PC-3 (cell line): ENCODE results near the gene SAMD11. TPM values are rescaled to one million over a fixed set of nuclear protein-coding genes. Genes with fewer than 3 reads are reported as not detected.
"Not testable (repeated sequence)": the region's sequence is repeated elsewhere in the genome, so short reads cannot be mapped to it uniquely, and the experiment has no call there.

Experiments
- ATAC-seq: fragments of 200-7000 bp; cut with Tn5 transposase; 2 replicates; pipeline ENCODE4 v1.9.1; 2020; ENCODE audit warnings: mild to moderate bottlenecking, moderate library complexity
- Bru-seq: library from RNA; stranded (reverse); fragments of 400-500 nt; gene quantifications from one replicate; lab custom pipeline; 2021; lab: Mats Ljungman, UMichigan
- BruChase-seq, 2 experiments: library from RNA; stranded (reverse); fragments of 400-500 nt; gene quantifications; one replicate each; lab custom pipeline; 2021; lab: Mats Ljungman, UMichigan
- BruUV-seq: library from RNA; stranded (reverse); fragments of 400-500 nt; replicated peaks from 2 replicates; lab custom pipeline; 2021; lab: Mats Ljungman, UMichigan
- CTCF ChIA-PET: fragments of 300-600 bp; sonication (Branson Sonifier 250); formaldehyde crosslinking; loops from one replicate; lab custom pipeline; 2022; ENCODE audit warnings: antibody characterized with exemption; lab: Charles Lee
- POLR2A ChIA-PET: fragments of 300-600 bp; sonication (Branson Sonifier 250); formaldehyde crosslinking; loops from one replicate; lab custom pipeline; 2022; ENCODE audit warnings: antibody characterized with exemption; ENCODE audit not compliant: unreplicated experiment; lab: Charles Lee
- DNase-seq: peaks from one replicate; pipeline ENCODE4 v3.0.0-alpha.2; 2015
- H2AFZ ChIP-seq: fragments of 300-600 bp; sonication (generic); 2 replicates; pipeline ENCODE4 v1.6.0; 2016; ENCODE audit warnings: antibody characterized with exemption, low read length
- H3F3A ChIP-seq: fragments of 300-600 bp; sonication (generic); one replicate; pipeline ENCODE4 v1.6.0; 2017; ENCODE audit warnings: antibody characterized with exemption, low read length, control low read depth, mild to moderate bottlenecking; ENCODE audit not compliant: unreplicated experiment
- H3K27ac ChIP-seq: fragments of 300-600 bp; sonication (generic); 2 replicates; pipeline ENCODE4 v1.5.1; 2016; ENCODE audit warnings: mild to moderate bottlenecking, low read length
- H3K27me3 ChIP-seq: fragments of 300-600 bp; sonication (generic); 2 replicates; pipeline ENCODE4 v1.6.1; 2016; ENCODE audit warnings: low read length, mixed read lengths
- H3K36me3 ChIP-seq: fragments of 300-600 bp; sonication (generic); 2 replicates; pipeline ENCODE4 v1.6.1; 2016; ENCODE audit warnings: low read depth, mixed run types, low read length, mixed read lengths
- H3K4me1 ChIP-seq: fragments of 300-600 bp; sonication (generic); 2 replicates; pipeline ENCODE4 v1.5.1; 2016; ENCODE audit warnings: low read length; ENCODE audit not compliant: insufficient read depth
- H3K4me2 ChIP-seq: fragments of 300-600 bp; sonication (generic); 2 replicates; pipeline ENCODE4 v1.6.0; 2016; ENCODE audit warnings: low read length
- H3K4me3 ChIP-seq: fragments of 300-600 bp; sonication (generic); 2 replicates; pipeline ENCODE4 v1.5.1; 2016; ENCODE audit warnings: mild to moderate bottlenecking, low read length, mixed read lengths
- H3K79me2 ChIP-seq: fragments of 300-600 bp; sonication (generic); 2 replicates; pipeline ENCODE4 v1.6.1; 2017; ENCODE audit warnings: low read length, mixed read lengths
- H3K9ac ChIP-seq: fragments of 300-600 bp; sonication (generic); 2 replicates; pipeline ENCODE4 v1.6.0; 2016; ENCODE audit warnings: mild to moderate bottlenecking, low read length
- H3K9me2 ChIP-seq: fragments of 300-600 bp; sonication (generic); replicated peaks from 2 replicates; pipeline ENCODE4 v1.6.1; 2016; ENCODE audit warnings: mixed run types, low read length, mixed read lengths
- H3K9me3 ChIP-seq: fragments of 300-600 bp; sonication (generic); 2 replicates; pipeline ENCODE4 v1.6.1; 2016; ENCODE audit warnings: low read length, mixed read lengths
- H4K20me1 ChIP-seq: fragments of 300-600 bp; sonication (generic); 2 replicates; pipeline ENCODE4 v1.6.1; 2016; ENCODE audit warnings: low read length, mixed read lengths
- intact Hi-C: fragments of 100-400 bp; cut with micrococcal nuclease; formaldehyde crosslinking; loops from 2 replicates; pipeline ENCODE4 v1.9.0; 2023
- long read RNA-seq: library from polyadenylated mRNA; unstranded; transcript quantifications from one replicate; pipeline ENCODE4 v2.0.0, GENCODE V29; 2021; ENCODE audit not compliant: unreplicated experiment
- total RNA-seq: library from RNA; depleted of rRNA; stranded (reverse); fragments of >200 nt; gene quantifications from 2 replicates; pipeline ENCODE4 v1.2.3, GENCODE V29; 2014; rRNA removed
- TF ChIP-seq, protein P1 (sequence below): fragments of 300-600 bp; sonication (generic); conservative IDR thresholded peaks from 2 replicates; pipeline ENCODE4 v1.5.1; 2017; ENCODE audit warnings: antibody characterized with exemption, low read depth, mild to moderate bottlenecking, low read length

The SAMD11 gene, protein sequence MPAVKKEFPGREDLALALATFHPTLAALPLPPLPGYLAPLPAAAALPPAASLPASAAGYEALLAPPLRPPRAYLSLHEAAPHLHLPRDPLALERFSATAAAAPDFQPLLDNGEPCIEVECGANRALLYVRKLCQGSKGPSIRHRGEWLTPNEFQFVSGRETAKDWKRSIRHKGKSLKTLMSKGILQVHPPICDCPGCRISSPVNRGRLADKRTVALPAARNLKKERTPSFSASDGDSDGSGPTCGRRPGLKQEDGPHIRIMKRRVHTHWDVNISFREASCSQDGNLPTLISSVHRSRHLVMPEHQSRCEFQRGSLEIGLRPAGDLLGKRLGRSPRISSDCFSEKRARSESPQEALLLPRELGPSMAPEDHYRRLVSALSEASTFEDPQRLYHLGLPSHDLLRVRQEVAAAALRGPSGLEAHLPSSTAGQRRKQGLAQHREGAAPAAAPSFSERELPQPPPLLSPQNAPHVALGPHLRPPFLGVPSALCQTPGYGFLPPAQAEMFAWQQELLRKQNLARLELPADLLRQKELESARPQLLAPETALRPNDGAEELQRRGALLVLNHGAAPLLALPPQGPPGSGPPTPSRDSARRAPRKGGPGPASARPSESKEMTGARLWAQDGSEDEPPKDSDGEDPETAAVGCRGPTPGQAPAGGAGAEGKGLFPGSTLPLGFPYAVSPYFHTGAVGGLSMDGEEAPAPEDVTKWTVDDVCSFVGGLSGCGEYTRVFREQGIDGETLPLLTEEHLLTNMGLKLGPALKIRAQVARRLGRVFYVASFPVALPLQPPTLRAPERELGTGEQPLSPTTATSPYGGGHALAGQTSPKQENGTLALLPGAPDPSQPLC
- total RNA-seq (2.7 and 5.8 TPM in 2 replicates), Bru-seq, nascent RNA (percentile 16 among the genes with signal in this experiment), BruChase-seq, experiment 1, labeled RNA remaining after a 6-hour chase (percentile 4 among the genes with signal in this experiment), BruChase-seq, experiment 2, labeled RNA remaining after a 2-hour chase (not detected)
- long read RNA-seq = 0 reads

DNA sequence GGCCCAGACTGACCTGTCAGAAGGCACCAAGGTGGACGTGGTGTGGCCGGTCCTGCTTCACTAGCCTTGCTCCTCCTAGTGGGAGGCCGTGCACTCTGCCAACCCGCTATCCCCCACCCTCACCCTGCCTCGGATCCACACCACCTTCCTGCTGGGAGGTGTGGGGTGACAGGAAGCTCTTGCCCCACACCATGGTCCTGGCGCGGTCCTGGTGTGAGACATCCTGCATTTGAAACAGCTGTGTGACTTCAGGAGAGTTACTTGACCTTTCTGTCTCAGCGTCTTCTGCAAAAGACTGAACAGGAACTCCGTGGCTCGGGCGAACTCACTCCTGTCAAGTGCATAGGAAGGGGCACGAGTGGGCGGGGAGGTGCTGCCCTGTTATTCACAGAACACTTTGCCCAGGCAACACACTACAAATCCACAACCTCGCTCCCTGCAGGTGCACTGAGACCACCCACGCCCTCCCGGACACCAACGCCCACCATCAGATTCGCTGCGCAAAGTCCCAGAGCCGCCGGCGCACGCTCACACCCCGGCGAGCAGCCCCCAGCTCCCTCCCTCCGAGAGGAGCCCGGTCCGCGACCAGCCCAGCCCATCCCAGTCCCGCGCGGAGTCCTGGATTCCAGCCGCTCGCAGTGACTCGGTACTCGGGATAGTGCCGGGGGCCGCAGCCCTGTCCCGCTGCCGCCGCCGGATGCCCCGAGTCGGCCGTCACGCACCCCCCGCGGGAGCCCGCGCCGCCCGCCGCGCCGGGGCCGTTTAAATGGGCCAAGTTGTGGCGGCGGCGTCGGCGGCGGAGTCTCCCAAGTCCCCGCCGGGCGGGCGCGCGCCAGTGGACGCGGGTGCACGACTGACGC is at the start of gene SAMD11:
TSS of gene SAMD11 (plus strand) at position 793 of the 860 bp plus-strand sequence. CDS start 509 bp downstream, outside the sequence.
- intact Hi-C loops = no loop called here
- no peak within 1 kb of the TSS for H3K27ac ChIP-seq

GRCh38 chr1:876428-877208 is 47.1 kb upstream of the SAMD11 start:
- BruUV-seq, H3K9me3 ChIP-seq, H3K9me2 ChIP-seq, CTCF ChIA-PET, H3K36me3 ChIP-seq, intact Hi-C loops, H3K79me2 ChIP-seq, H3K4me3 ChIP-seq, DNase-seq, H3K27ac ChIP-seq, H3K4me1 ChIP-seq, H4K20me1 ChIP-seq, ATAC-seq, H2AFZ ChIP-seq, H3K4me2 ChIP-seq, POLR2A ChIA-PET, H3F3A ChIP-seq, H3K9ac ChIP-seq: not testable (repeated sequence)
- peaks cover 14% of the 10 kb centered on the region for H3K27me3 ChIP-seq

More for the DNA sequence above, at the start of gene SAMD11:
- ATAC-seq (peak; percentile 40), DNase-seq (peak; percentile 81)
- no peaks in the 10 kb centered on the region for H3K9me2 ChIP-seq
- peaks cover 10% of the 10 kb centered on the region for H3K4me1 ChIP-seq
- no peaks in the 10 kb centered on the region for H3K79me2 ChIP-seq
- peaks cover 81% of the 10 kb centered on the region for H3K27me3 ChIP-seq
- H3K36me3 ChIP-seq = no peaks in the 10 kb centered on the region
- H3K9me3 ChIP-seq = no peaks in the 10 kb centered on the region
- H3K9ac ChIP-seq = no peak within 1 kb of the TSS
- BruUV-seq = no TSS peak
- H4K20me1 ChIP-seq = no peaks in the 10 kb centered on the region
- H2AFZ ChIP-seq = peak within 1 kb of the TSS; percentile 61
- POLR2A ChIA-PET = no interaction called here
- peak within 1 kb of the TSS; percentile 85 for H3K4me2 ChIP-seq
- CTCF ChIA-PET = no interaction called here
- TF ChIP-seq, protein P1, sequence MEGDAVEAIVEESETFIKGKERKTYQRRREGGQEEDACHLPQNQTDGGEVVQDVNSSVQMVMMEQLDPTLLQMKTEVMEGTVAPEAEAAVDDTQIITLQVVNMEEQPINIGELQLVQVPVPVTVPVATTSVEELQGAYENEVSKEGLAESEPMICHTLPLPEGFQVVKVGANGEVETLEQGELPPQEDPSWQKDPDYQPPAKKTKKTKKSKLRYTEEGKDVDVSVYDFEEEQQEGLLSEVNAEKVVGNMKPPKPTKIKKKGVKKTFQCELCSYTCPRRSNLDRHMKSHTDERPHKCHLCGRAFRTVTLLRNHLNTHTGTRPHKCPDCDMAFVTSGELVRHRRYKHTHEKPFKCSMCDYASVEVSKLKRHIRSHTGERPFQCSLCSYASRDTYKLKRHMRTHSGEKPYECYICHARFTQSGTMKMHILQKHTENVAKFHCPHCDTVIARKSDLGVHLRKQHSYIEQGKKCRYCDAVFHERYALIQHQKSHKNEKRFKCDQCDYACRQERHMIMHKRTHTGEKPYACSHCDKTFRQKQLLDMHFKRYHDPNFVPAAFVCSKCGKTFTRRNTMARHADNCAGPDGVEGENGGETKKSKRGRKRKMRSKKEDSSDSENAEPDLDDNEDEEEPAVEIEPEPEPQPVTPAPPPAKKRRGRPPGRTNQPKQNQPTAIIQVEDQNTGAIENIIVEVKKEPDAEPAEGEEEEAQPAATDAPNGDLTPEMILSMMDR = no peak
- H3F3A ChIP-seq = no peaks in the 10 kb centered on the region
- peak within 1 kb of the TSS; percentile 57 for H3K4me3 ChIP-seq

GRCh38 chr1:877209-877986 is 46.3 kb upstream of the SAMD11 start:
- H3K27ac ChIP-seq, CTCF ChIA-PET, H4K20me1 ChIP-seq, POLR2A ChIA-PET, H3K4me1 ChIP-seq, H3K9me2 ChIP-seq, DNase-seq, H3K4me2 ChIP-seq, ATAC-seq, H3K4me3 ChIP-seq, H3K79me2 ChIP-seq, intact Hi-C loops, H3K9me3 ChIP-seq, H2AFZ ChIP-seq, H3F3A ChIP-seq, H3K9ac ChIP-seq, H3K36me3 ChIP-seq, BruUV-seq: not testable (repeated sequence)
- peaks cover 22% of the 10 kb centered on the region for H3K27me3 ChIP-seq

DNA sequence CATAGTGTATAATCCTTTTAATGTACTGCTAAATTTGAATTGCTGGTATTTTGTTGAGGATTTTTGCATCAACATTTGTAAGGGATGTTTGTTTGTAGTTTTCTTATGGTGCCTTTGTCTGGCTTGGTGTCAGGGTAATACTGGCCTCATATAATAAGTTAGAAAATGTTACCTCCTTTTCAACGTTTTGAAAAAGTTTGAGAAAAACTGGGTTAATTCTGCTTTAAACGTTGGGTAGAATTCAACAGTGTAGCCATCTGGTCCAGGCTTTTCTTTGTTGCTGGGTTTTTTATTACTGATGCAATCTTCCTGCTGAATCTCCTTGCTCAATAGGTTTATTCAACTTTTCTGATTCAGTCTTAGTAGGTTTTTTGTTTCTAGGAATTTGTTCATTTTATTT is 43.2 kb upstream of the SAMD11 start:
- H3K9me2 ChIP-seq, H2AFZ ChIP-seq, H3K4me3 ChIP-seq, BruUV-seq, POLR2A ChIA-PET, intact Hi-C loops, H3K79me2 ChIP-seq, H3K9me3 ChIP-seq, H4K20me1 ChIP-seq, H3K27ac ChIP-seq, DNase-seq, H3F3A ChIP-seq, H3K4me1 ChIP-seq, H3K9ac ChIP-seq, ATAC-seq, H3K36me3 ChIP-seq, CTCF ChIA-PET, H3K4me2 ChIP-seq: not testable (repeated sequence)
- peaks cover 41% of the 10 kb centered on the region for H3K27me3 ChIP-seq
